H1 (cell line): ENCODE data around the gene SSRP1. TPM values are rescaled to one million over a fixed set of nuclear protein-coding genes. Genes with fewer than 3 reads are reported as not detected.

Source experiments
- CTCF ChIA-PET: fragments of 300-600 bp; sonication (Branson Sonifier 250); formaldehyde crosslinking; loops from one replicate; lab custom pipeline; 2021; ENCODE audit not compliant: partially characterized antibody; lab: Charles Lee
- POLR2A ChIA-PET: fragments of 300-600 bp; sonication (Branson Sonifier 250); formaldehyde crosslinking; loops from one replicate; lab custom pipeline; 2021; ENCODE audit warnings: inconsistent platforms; ENCODE audit not compliant: partially characterized antibody; lab: Charles Lee
- DNase-seq, 2 experiments: peaks; one replicate each; pipeline versions ENCODE4 v3.0.0 to v3.0.0-alpha.2; 2010 to 2022; ENCODE audit warnings: low spot score in 2 of 2, low read depth in 1 of 2, mixed read lengths in 1 of 2
- FAIRE-seq: peaks from 2 replicates; lab custom pipeline; 2011; peaks lifted over from hg19 to GRCh38; lab: Jason Lieb, UNC
- H2AFZ ChIP-seq: 2 replicates; pipeline ENCODE4 v1.8.1; 2012; ENCODE audit warnings: low read length, inconsistent platforms
- H2AK5ac ChIP-seq: 2 replicates; pipeline ENCODE4 v1.6.1; 2013; ENCODE audit warnings: low read depth, low read length
- H2BK120ac ChIP-seq: replicated peaks from 2 replicates; pipeline ENCODE3; 2013; ENCODE audit warnings: low read depth, low read length, inconsistent platforms
- H2BK12ac ChIP-seq: 2 replicates; pipeline ENCODE4 v1.6.1; 2013; ENCODE audit warnings: low read depth, low read length
- H2BK15ac ChIP-seq: 2 replicates; pipeline ENCODE4 v1.6.1; 2013; ENCODE audit warnings: low read length
- H2BK20ac ChIP-seq: 2 replicates; pipeline ENCODE4 v1.6.1; 2013; ENCODE audit warnings: low read length
- H2BK5ac ChIP-seq: 2 replicates; pipeline ENCODE4 v1.6.1; 2013; ENCODE audit warnings: low read depth, low read length
- H3K14ac ChIP-seq: 2 replicates; pipeline ENCODE4 v1.6.1; 2013; ENCODE audit warnings: inconsistent platforms; ENCODE audit not compliant: insufficient read length
- H3K18ac ChIP-seq: 2 replicates; pipeline ENCODE4 v1.6.1; 2013; ENCODE audit warnings: low read length; ENCODE audit errors: extremely low read depth
- H3K23ac ChIP-seq: 2 replicates; pipeline ENCODE4 v1.6.1; 2013; ENCODE audit warnings: inconsistent platforms; ENCODE audit not compliant: insufficient read length
- H3K23me2 ChIP-seq: 2 replicates; pipeline ENCODE4 v1.6.1; 2013; ENCODE audit warnings: low read depth, low read length
- H3K27ac ChIP-seq: 2 replicates; pipeline ENCODE4 v1.6.1; 2011; ENCODE audit warnings: low read depth, low read length, inconsistent platforms
- H3K27me3 ChIP-seq, 4 experiments: replicated peaks in 1 of 4; 1 replicate in 1 of 4; 2 replicates in 3 of 4; pipeline versions ENCODE4 v1.6.1 to v1.8.1; 2011 to 2013; ENCODE audit warnings: low read length in 3 of 4, mild to moderate bottlenecking in 3 of 4, inconsistent platforms in 2 of 4, mixed read lengths in 2 of 4, moderate library complexity in 1 of 4; ENCODE audit not compliant: control insufficient read depth in 3 of 4, insufficient read depth in 3 of 4; ENCODE audit errors: extremely low read depth in 1 of 4
- H3K36me3 ChIP-seq, 4 experiments: 2 replicates each; pipeline versions ENCODE4 v1.6.1 to v1.8.1; 2011 to 2013; ENCODE audit warnings: mild to moderate bottlenecking in 4 of 4, low read length in 3 of 4, moderate library complexity in 2 of 4, control low read depth in 1 of 4, inconsistent platforms in 1 of 4; ENCODE audit not compliant: insufficient read depth in 4 of 4, control insufficient read depth in 2 of 4
- H3K4ac ChIP-seq: replicated peaks from 2 replicates; pipeline ENCODE3; 2013; ENCODE audit warnings: low read length, low read depth, mixed read lengths, inconsistent platforms; ENCODE audit not compliant: insufficient read length
- H3K4me1 ChIP-seq, 4 experiments: replicated peaks in 1 of 4; 1 replicate in 1 of 4; 2 replicates in 3 of 4; pipeline versions ENCODE4 v1.6.1 to v1.8.1; 2011 to 2013; ENCODE audit warnings: low read length in 3 of 4, inconsistent platforms in 2 of 4, mixed read lengths in 1 of 4; ENCODE audit not compliant: insufficient read depth in 4 of 4, control insufficient read depth in 3 of 4
- H3K4me2 ChIP-seq, 2 experiments: 2 replicates each; pipeline versions ENCODE4 v1.6.1 to v1.8.1; 2011 to 2013; ENCODE audit warnings: low read depth in 2 of 2, low read length in 2 of 2, control low read depth in 1 of 2, inconsistent platforms in 1 of 2, mild to moderate bottlenecking in 1 of 2; ENCODE audit not compliant: insufficient read depth in 1 of 2
- H3K4me3 ChIP-seq, 4 experiments: fragments of 200-600, 300-600 bp in 1 of 4; sonication (generic), shearing (Covaris generic), sonication (Bioruptor Twin) in 1 of 4; 2 replicates each; pipeline versions ENCODE4 v1.5.1 to v1.8.1; 2011 to 2016; ENCODE audit warnings: low read length in 4 of 4, low read depth in 3 of 4, control low read depth in 2 of 4, inconsistent platforms in 2 of 4, mild to moderate bottlenecking in 2 of 4, mixed read lengths in 1 of 4, moderate library complexity in 1 of 4; ENCODE audit not compliant: insufficient read depth in 2 of 4; ENCODE audit errors: extremely low read depth in 1 of 4
- H3K56ac ChIP-seq: replicated peaks from 2 replicates; pipeline ENCODE3; 2013; ENCODE audit warnings: low read depth, mild to moderate bottlenecking, mixed read lengths, low read length, inconsistent platforms; ENCODE audit not compliant: insufficient read length
- H3K79me1 ChIP-seq: 2 replicates; pipeline ENCODE4 v1.6.1; 2013; ENCODE audit warnings: low read depth, low read length, control low read depth
- H3K79me2 ChIP-seq, 2 experiments: 2 replicates each; pipeline versions ENCODE4 v1.6.1 to v1.8.1; 2012 to 2013; ENCODE audit warnings: low read length in 2 of 2, mild to moderate bottlenecking in 2 of 2, inconsistent platforms in 1 of 2; ENCODE audit not compliant: insufficient read depth in 2 of 2, control insufficient read depth in 1 of 2
- H3K9ac ChIP-seq, 4 experiments: replicated peaks in 1 of 4; 1 replicate in 1 of 4; 2 replicates in 3 of 4; pipeline versions ENCODE4 v1.6.1 to v1.8.1; 2011 to 2013; ENCODE audit warnings: low read depth in 3 of 4, low read length in 3 of 4, control low read depth in 2 of 4, mild to moderate bottlenecking in 2 of 4, moderate library complexity in 2 of 4, inconsistent platforms in 1 of 4; ENCODE audit errors: extremely low read depth in 1 of 4
- H3K9me3 ChIP-seq, 2 experiments: 2 replicates each; pipeline versions ENCODE4 v1.6.1 to v1.8.1; 2012 to 2013; ENCODE audit warnings: mild to moderate bottlenecking in 2 of 2, moderate library complexity in 2 of 2, control low read depth in 1 of 2, inconsistent platforms in 1 of 2, low read depth in 1 of 2, low read length in 1 of 2, mixed read lengths in 1 of 2; ENCODE audit not compliant: insufficient read depth in 2 of 2
- H4K20me1 ChIP-seq, 2 experiments: replicated peaks in 1 of 2; 2 replicates each; pipeline versions ENCODE3 to v1.8.1; 2011 to 2013; ENCODE audit warnings: inconsistent platforms in 2 of 2, low read length in 2 of 2, mild to moderate bottlenecking in 1 of 2; ENCODE audit not compliant: insufficient read depth in 2 of 2, control insufficient read depth in 1 of 2
- H4K5ac ChIP-seq: 2 replicates; pipeline ENCODE4 v1.6.1; 2013; ENCODE audit warnings: low read length, low read depth, mixed read lengths, inconsistent platforms; ENCODE audit not compliant: insufficient read length
- H4K8ac ChIP-seq: 2 replicates; pipeline ENCODE4 v1.8.0; 2013; ENCODE audit warnings: mild to moderate bottlenecking, moderate library complexity, low read length, inconsistent platforms; ENCODE audit not compliant: insufficient read depth; ENCODE audit errors: extremely low read depth
- H4K91ac ChIP-seq: replicated peaks from 2 replicates; pipeline ENCODE3; 2013; ENCODE audit warnings: low read length, mixed read lengths, inconsistent platforms; ENCODE audit not compliant: insufficient read length
- BACH1 ChIP-seq: IDR thresholded peaks from 2 replicates; pipeline ENCODE4 v1.6.1; 2012; ENCODE audit warnings: low read length, improper control_type of control experiment
- CBX5 ChIP-seq: fragments of 300-800, 300-1000 bp; sonication (generic); IDR thresholded peaks from 2 replicates; pipeline ENCODE4 v1.7.1; 2016; ENCODE audit warnings: antibody characterized with exemption, low read length, low read depth
- JUN ChIP-seq: IDR thresholded peaks from 2 replicates; pipeline ENCODE4 v1.6.1; 2011; ENCODE audit warnings: low read depth, mild to moderate bottlenecking, improper control_type of control experiment, low read length
- MAFK ChIP-seq: IDR thresholded peaks from 2 replicates; pipeline ENCODE4 v1.6.1; 2012; ENCODE audit warnings: low read depth, mild to moderate bottlenecking, improper control_type of control experiment, low read length
- POLR2AphosphoS5 ChIP-seq: IDR thresholded peaks from 2 replicates; pipeline ENCODE4 v1.6.1; 2011; ENCODE audit warnings: low read depth, low read length
- WGBS, 2 experiments: shearing (Covaris generic) in 1 of 2; methylation state at CpG; one replicate each; pipeline versions ENCODE4 v1.1.6 to v1.1.7; 2013 to 2015; ENCODE audit warnings: low lambda C conversion rate in 2 of 2, mixed read lengths in 2 of 2, inconsistent platforms in 1 of 2, low coverage in 1 of 2, missing lambda C conversion rate in 1 of 2; ENCODE audit not compliant: insufficient replicate concordance in 2 of 2, insufficient coverage in 1 of 2, insufficient read length in 1 of 2; ENCODE audit errors: extremely low coverage in 1 of 2, missing lambda C conversion rate in 1 of 2; 5-methylcytosine and 5-hydroxymethylcytosine counted together
- polyA plus RNA-seq, 7 experiments: library from polyadenylated mRNA; depleted of rRNA in 3 of 7; stranded (reverse) in 5 of 7; unstranded in 2 of 7; fragments of >200 nt in 5 of 7; fragments of 200-250 nt in 2 of 7; gene quantifications; 1 replicate in 5 of 7; 2 replicates in 1 of 7; 4 replicates in 1 of 7; pipeline versions ENCODE4 v1.2.1 to v1.2.3, GENCODE V29; 2011 to 2013; ENCODE audit warnings: missing spikeins in 2 of 7, mixed read lengths in 2 of 7
- total RNA-seq: library from RNA; stranded (reverse); fragmentation: NEBNext Ultra II Directional; extraction: Animal tissue kit (Norgen Biotek cat#: 25700); gene quantifications from 2 replicates; pipeline ENCODE4 v1.2.1, GENCODE V29; 2021

Gene SSRP1
- total and polyA plus RNA-seq, 2 of the 8 experiments (the other 6 are each of a cell fraction or from before 2014, with no cell fraction given) = 259 to 281 TPM

- WGBS, 2 experiments = 90% methylated on average over 5 of the region's 6 CpGs; no CpG with 5 or more reads in 1 of the 2 experiments
- H4K91ac ChIP-seq = no peak overlapping the region
- no peak overlapping the region for H2BK20ac ChIP-seq
- H3K27me3 ChIP-seq = no peaks in the 10 kb centered on the region
- H2BK120ac ChIP-seq = no peak overlapping the region
- no peak overlapping the region for H4K5ac ChIP-seq
- peaks cover 0 to 24% (median 21%) of the 10 kb centered on the region in 4 experiments; a peak in 6 of 7 replicates for H3K4me1 ChIP-seq
- H3K56ac ChIP-seq = no peak overlapping the region
- H3K4me3 ChIP-seq = peak overlapping the region in 1 of 4 experiments; percentile 90; a peak in 2 of 8 replicates
- H2BK5ac ChIP-seq = peak overlapping the region; percentile 52; the same call in 1 of the 2 replicates
- no peak overlapping the region for H3K23ac ChIP-seq
- H2BK15ac ChIP-seq = no peak overlapping the region
- no peak overlapping the region for H2AFZ ChIP-seq
- H3K9me3 ChIP-seq = no peaks in the 10 kb centered on the region
- TF ChIP-seq POLR2AphosphoS5 = 0 out of 2 replicates have a peak, but pooled peaks have one; percentile 16
- TF ChIP-seq BACH1 = no peak
- no peak for TF ChIP-seq MAFK
- TF ChIP-seq CBX5 = no peak
- no peak for TF ChIP-seq JUN
- H3K79me2 ChIP-seq = peaks cover 8 to 45% of the 10 kb centered on the region in 2 experiments
- CTCF ChIA-PET = interaction anchor here (0.7 to 2.6 kb wide), 12 partner anchors 10 to 525 kb away, joined by 3 to 15 read pairs (median 4); no protein-coding TSS in a partner anchor
- no peak overlapping the region for H3K27ac ChIP-seq
- no peak overlapping the region for H4K8ac ChIP-seq
- H4K20me1 ChIP-seq = peaks cover 3 to 11% of the 10 kb centered on the region in 2 experiments
- peaks cover 15 to 52% (median 37%) of the 10 kb centered on the region in 4 experiments for H3K36me3 ChIP-seq
- peak overlapping the region; percentile 74 to 78; a peak in 3 of 4 replicates for H3K4me2 ChIP-seq
- no peak overlapping the region for H2BK12ac ChIP-seq
- no peak for FAIRE-seq
- H2AK5ac ChIP-seq = no peak overlapping the region
- no peak overlapping the region for H3K4ac ChIP-seq
- DNase-seq = no peak
- POLR2A ChIA-PET = interaction anchor here (0.9 to 45.7 kb wide), 5 partner anchors 3 to 179 kb away, joined by 3 to 1279 read pairs (median 4); partner anchors contain the start of genes P2RX3, SSRP1 and TNKS1BP1
- H3K79me1 ChIP-seq = peaks cover 21% of the 10 kb centered on the region
- H3K14ac ChIP-seq = no peak overlapping the region
- H3K18ac ChIP-seq = no peak overlapping the region
- H3K9ac ChIP-seq = no peak overlapping the region; a peak in 1 of 7 replicates
- peaks cover 17% of the 10 kb centered on the region for H3K23me2 ChIP-seq
Observed at GRCh38 chr11:57321388-57322255, 14.1 kb downstream of the SSRP1 start.
